ENCODE measurements around the gene TOR2A. TPM values are rescaled to one million over a fixed set of nuclear protein-coding genes. Genes with fewer than 3 reads are reported as not detected.

The TOR2A gene
- total and polyA plus RNA-seq, 4 donors = 8.8 to 30.8 (median 16.9) TPM

DNA sequence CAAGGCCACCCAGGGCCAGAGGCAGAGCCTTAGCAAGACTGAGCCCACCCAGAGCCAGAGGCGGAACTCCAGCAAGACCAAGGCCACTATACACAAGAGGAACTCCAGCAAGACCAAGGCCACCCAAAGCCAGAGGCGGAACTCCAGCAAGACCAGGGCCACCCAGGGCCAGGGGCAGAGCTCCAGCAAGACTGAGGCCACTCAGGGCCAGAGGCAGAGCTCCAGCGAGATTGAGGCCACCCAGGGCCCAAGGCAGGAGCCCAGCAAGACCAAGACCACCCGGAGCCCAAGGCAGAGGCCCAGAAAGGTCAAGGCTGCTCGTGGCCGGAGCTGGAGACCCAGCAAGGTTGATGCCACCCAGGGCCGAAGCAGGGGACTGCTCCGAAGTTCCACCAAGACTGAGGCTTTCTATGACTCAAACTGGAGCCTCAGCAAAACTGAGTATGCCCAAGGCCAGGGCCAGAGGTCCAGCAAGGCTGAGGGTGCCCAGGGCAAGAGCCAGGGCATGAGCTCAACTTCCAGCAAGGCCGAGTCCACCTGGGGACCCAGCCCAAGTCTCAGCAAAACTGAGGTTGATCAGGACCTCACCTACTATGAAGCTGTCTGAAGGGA is 4.2 kb downstream of the TOR2A start:
- H3K36me3 ChIP-seq (ENCODE audit: control insufficient read depth in 4 of 4, insufficient read depth in 4 of 4, low read length in 4 of 4) = peaks cover 0 to 17% (median 5%) of the 10 kb centered on the region in 4 donors
- DNase-seq (no peak), ATAC-seq (ENCODE audit: insufficient read depth, low FRiP score) (no peak)
- H3K9me3 ChIP-seq (ENCODE audit: control insufficient read depth in 4 of 4, insufficient read depth in 3 of 4, low read length in 3 of 4) = no peaks in the 10 kb centered on the region
- no peak overlapping the region for H3K4me3 ChIP-seq
- H3K4me1 ChIP-seq (ENCODE audit: control insufficient read depth in 5 of 5, insufficient read depth in 5 of 5, low read length in 5 of 5) = peaks cover 0 to 12% (median 4%) of the 10 kb centered on the region in 5 donors
- H3K27ac ChIP-seq (ENCODE audit: low read depth in 1 of 2, low read length in 1 of 2) = no peak overlapping the region
- 90 to 95% methylated on average over 9 of the region's 9 CpGs for WGBS, 2 donors
- H3K27me3 ChIP-seq (ENCODE audit: control insufficient read depth in 3 of 3, insufficient read depth in 3 of 3, low read length in 2 of 3) = no peaks in the 10 kb centered on the region
- TF ChIP-seq, protein P1, sequence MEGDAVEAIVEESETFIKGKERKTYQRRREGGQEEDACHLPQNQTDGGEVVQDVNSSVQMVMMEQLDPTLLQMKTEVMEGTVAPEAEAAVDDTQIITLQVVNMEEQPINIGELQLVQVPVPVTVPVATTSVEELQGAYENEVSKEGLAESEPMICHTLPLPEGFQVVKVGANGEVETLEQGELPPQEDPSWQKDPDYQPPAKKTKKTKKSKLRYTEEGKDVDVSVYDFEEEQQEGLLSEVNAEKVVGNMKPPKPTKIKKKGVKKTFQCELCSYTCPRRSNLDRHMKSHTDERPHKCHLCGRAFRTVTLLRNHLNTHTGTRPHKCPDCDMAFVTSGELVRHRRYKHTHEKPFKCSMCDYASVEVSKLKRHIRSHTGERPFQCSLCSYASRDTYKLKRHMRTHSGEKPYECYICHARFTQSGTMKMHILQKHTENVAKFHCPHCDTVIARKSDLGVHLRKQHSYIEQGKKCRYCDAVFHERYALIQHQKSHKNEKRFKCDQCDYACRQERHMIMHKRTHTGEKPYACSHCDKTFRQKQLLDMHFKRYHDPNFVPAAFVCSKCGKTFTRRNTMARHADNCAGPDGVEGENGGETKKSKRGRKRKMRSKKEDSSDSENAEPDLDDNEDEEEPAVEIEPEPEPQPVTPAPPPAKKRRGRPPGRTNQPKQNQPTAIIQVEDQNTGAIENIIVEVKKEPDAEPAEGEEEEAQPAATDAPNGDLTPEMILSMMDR (IDR thresholded peaks at IDR 0.05; ENCODE audit: control extremely low read depth, extremely low read depth) = no peak
- no peak overlapping the region for H3K9ac ChIP-seq (ENCODE audit: insufficient read depth in 1 of 2, low read length in 2 of 2)

DNA sequence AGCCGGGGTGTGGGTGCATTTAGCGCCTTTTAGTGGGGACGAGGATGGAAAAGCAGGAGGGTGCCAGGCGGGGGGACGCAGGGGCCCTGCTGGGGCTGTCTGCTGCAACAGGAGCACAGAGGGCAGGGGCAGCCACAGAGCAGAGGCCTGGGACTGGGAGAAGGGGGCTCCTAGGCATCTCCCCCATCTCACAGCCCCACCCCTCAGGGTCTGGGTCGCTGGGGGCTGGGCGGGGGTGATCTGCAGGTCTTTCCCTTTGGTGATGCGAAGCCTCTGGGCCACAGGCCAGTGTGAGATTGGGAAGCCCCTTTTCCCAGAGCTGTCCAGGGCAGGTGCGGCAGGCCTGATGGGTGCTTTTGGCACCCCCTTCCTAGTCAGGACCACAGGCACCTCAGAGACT is 4.8 kb downstream of the TOR2A start:
- no peak overlapping the region for H3K9ac ChIP-seq (ENCODE audit: insufficient read depth in 1 of 2, low read length in 2 of 2)
- H3K4me3 ChIP-seq = no peak overlapping the region
- TF ChIP-seq, protein P1 (IDR thresholded peaks at IDR 0.05; ENCODE audit: control extremely low read depth, extremely low read depth) = no peak
- peaks cover 0 to 8% (median 2%) of the 10 kb centered on the region in 5 donors for H3K4me1 ChIP-seq (ENCODE audit: control insufficient read depth in 5 of 5, insufficient read depth in 5 of 5, low read length in 5 of 5)
- DNase-seq (no peak), ATAC-seq (ENCODE audit: insufficient read depth, low FRiP score) (no peak)
- no peak overlapping the region for H3K27ac ChIP-seq (ENCODE audit: low read depth in 1 of 2, low read length in 1 of 2)
- H3K36me3 ChIP-seq (ENCODE audit: control insufficient read depth in 4 of 4, insufficient read depth in 4 of 4, low read length in 4 of 4) = peaks cover 0 to 17% (median 5%) of the 10 kb centered on the region in 4 donors
- no peaks in the 10 kb centered on the region for H3K9me3 ChIP-seq (ENCODE audit: control insufficient read depth in 4 of 4, insufficient read depth in 3 of 4, low read length in 3 of 4)
- no peaks in the 10 kb centered on the region for H3K27me3 ChIP-seq (ENCODE audit: control insufficient read depth in 3 of 3, insufficient read depth in 3 of 3, low read length in 2 of 3)
- WGBS, 2 donors = 91 to 92% methylated on average over 9 of the region's 9 CpGs

DNA sequence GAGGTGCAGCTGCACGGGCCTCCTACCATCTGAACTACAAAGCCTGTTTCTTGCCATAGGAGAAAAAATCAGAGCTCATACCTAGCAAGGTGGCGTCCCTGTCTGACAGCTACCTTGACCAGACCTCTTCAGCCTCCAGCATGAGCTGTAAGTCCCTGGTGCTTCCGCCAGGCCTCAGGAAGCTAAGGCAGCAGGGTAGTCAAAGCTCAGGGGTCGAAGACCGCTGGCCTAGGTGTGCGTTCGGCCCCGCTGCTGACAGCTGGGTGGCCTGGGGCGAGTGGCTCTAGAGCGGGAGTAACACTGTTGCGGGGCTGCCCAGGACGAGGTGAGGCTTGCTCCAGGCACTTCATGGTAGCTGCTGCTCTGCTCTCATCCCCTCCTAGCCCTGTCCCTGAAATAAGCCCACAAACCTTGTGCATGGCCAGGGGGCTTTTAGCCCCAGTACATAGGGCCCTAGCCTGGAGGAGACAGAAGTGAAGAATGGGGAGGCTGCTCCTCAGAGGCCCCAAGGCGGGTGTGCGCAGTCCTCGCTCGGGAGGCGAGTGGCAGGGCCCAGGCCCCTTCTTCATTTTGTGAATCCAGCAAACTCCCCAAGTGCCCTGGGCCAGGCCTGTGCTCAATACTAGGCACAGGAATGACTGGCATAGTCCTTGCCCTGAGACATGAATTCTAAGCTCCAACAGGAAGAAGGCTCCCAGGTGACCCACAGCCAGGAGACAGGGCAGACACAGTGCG is 5.4 kb downstream of the TOR2A start:
- Histone ChIP-seq H3K27me3 (ENCODE audit: control insufficient read depth in 3 of 3, insufficient read depth in 3 of 3, low read length in 2 of 3) (no peaks in the 10 kb centered on the region), H3K4me3 (no peak overlapping the region), H3K9me3 (ENCODE audit: control insufficient read depth in 4 of 4, insufficient read depth in 3 of 4, low read length in 3 of 4) (no peaks in the 10 kb centered on the region), H3K9ac (ENCODE audit: insufficient read depth in 1 of 2, low read length in 2 of 2) (no peak overlapping the region), H3K36me3 (ENCODE audit: control insufficient read depth in 4 of 4, insufficient read depth in 4 of 4, low read length in 4 of 4) (peaks cover 0 to 17% (median 5%) of the 10 kb centered on the region in 4 donors), H3K4me1 (ENCODE audit: control insufficient read depth in 5 of 5, insufficient read depth in 5 of 5, low read length in 5 of 5) (peaks cover 0 to 8% (median 2%) of the 10 kb centered on the region in 5 donors), H3K27ac (ENCODE audit: low read depth in 1 of 2, low read length in 1 of 2) (no peak overlapping the region)
- DNase-seq = no peak
- 91 to 93% methylated on average over 18 of the region's 18 CpGs for WGBS, 2 donors
- no peak for ATAC-seq (ENCODE audit: insufficient read depth, low FRiP score)
- TF ChIP-seq, protein P1 (IDR thresholded peaks at IDR 0.05; ENCODE audit: control extremely low read depth, extremely low read depth) = no peak
